ENCODE measurements around the gene ZFAND3. TPM values are rescaled to one million over a fixed set of nuclear protein-coding genes. Genes with fewer than 3 reads are reported as not detected.

ZFAND3 gene
- total RNA-seq, 1 donor from 2014 or later = 84.4 TPM

- no peak for DNase-seq (ENCODE audit: extremely low spot score, unreplicated experiment)
- Mint-ChIP-seq H3K4me3 (ENCODE audit: unreplicated experiment) (no peak overlapping the region), H3K4me1 (ENCODE audit: unreplicated experiment) (peaks cover 16% of the 10 kb centered on the region), H3K27ac (ENCODE audit: unreplicated experiment) (no peak overlapping the region), H3K27me3 (ENCODE audit: unreplicated experiment) (no peaks in the 10 kb centered on the region), H3K9me3 (ENCODE audit: unreplicated experiment) (no peaks in the 10 kb centered on the region), H3K36me3 (ENCODE audit: unreplicated experiment) (peaks cover 9% of the 10 kb centered on the region)
- TF ChIP-seq CTCF (IDR thresholded peaks at IDR 0.05) = no peak
These were observed 352.6 kb downstream of the ZFAND3 start for GRCh38 chr6:38171997-38172738.

- TF ChIP-seq CTCF (IDR thresholded peaks at IDR 0.05) = no peak
- Mint-ChIP-seq H3K4me1 (ENCODE audit: unreplicated experiment) (peaks cover 16% of the 10 kb centered on the region), H3K4me3 (ENCODE audit: unreplicated experiment) (no peak overlapping the region), H3K27me3 (ENCODE audit: unreplicated experiment) (no peaks in the 10 kb centered on the region), H3K9me3 (ENCODE audit: unreplicated experiment) (no peaks in the 10 kb centered on the region), H3K27ac (ENCODE audit: unreplicated experiment) (no peak overlapping the region), H3K36me3 (ENCODE audit: unreplicated experiment) (peaks cover 9% of the 10 kb centered on the region)
- no peak for DNase-seq (ENCODE audit: extremely low spot score, unreplicated experiment)
These were observed 353.3 kb downstream of the ZFAND3 start for GRCh38 chr6:38172739-38173410.

GRCh38 chr6:38173909-38174308, 354.4 kb downstream of the ZFAND3 start:
- TF ChIP-seq CTCF (IDR thresholded peaks at IDR 0.05) = no peak
- Mint-ChIP-seq H3K9me3 (ENCODE audit: unreplicated experiment) (no peaks in the 10 kb centered on the region), H3K27ac (ENCODE audit: unreplicated experiment) (no peak overlapping the region), H3K36me3 (ENCODE audit: unreplicated experiment) (peaks cover 9% of the 10 kb centered on the region), H3K4me1 (ENCODE audit: unreplicated experiment) (peaks cover 16% of the 10 kb centered on the region), H3K27me3 (ENCODE audit: unreplicated experiment) (no peaks in the 10 kb centered on the region), H3K4me3 (ENCODE audit: unreplicated experiment) (no peak overlapping the region)
- no peak for DNase-seq (ENCODE audit: extremely low spot score, unreplicated experiment)

- Mint-ChIP-seq H3K27me3 (ENCODE audit: unreplicated experiment) (no peaks in the 10 kb centered on the region), H3K9me3 (ENCODE audit: unreplicated experiment) (no peaks in the 10 kb centered on the region), H3K36me3 (ENCODE audit: unreplicated experiment) (peaks cover 9% of the 10 kb centered on the region), H3K27ac (ENCODE audit: unreplicated experiment) (no peak overlapping the region), H3K4me1 (ENCODE audit: unreplicated experiment) (peaks cover 16% of the 10 kb centered on the region), H3K4me3 (ENCODE audit: unreplicated experiment) (no peak overlapping the region)
- DNase-seq (ENCODE audit: extremely low spot score, unreplicated experiment) = no peak
- no peak for TF ChIP-seq CTCF (IDR thresholded peaks at IDR 0.05)
These were observed 354.8 kb downstream of the ZFAND3 start for GRCh38 chr6:38174315-38174714.

- H3K36me3 Mint-ChIP-seq (ENCODE audit: unreplicated experiment) = peaks cover 9% of the 10 kb centered on the region
- DNase-seq (ENCODE audit: extremely low spot score, unreplicated experiment) = no peak
- H3K9me3 Mint-ChIP-seq (ENCODE audit: unreplicated experiment) = no peaks in the 10 kb centered on the region
- no peak overlapping the region for H3K27ac Mint-ChIP-seq (ENCODE audit: unreplicated experiment)
- TF ChIP-seq CTCF (IDR thresholded peaks at IDR 0.05) = no peak
- H3K4me1 Mint-ChIP-seq (ENCODE audit: unreplicated experiment) = peaks cover 14% of the 10 kb centered on the region
- H3K4me3 Mint-ChIP-seq (ENCODE audit: unreplicated experiment) = no peak overlapping the region
- no peaks in the 10 kb centered on the region for H3K27me3 Mint-ChIP-seq (ENCODE audit: unreplicated experiment)
These were observed 355.4 kb downstream of the ZFAND3 start for GRCh38 chr6:38174806-38175495.
